C4-2B (cell line): ENCODE measurements around the gene GALNT13.

Source experiments
- H3K27ac ChIP-seq: fragments of 450-650 bp; 2 replicates; pipeline ENCODE4 v1.5.1; 2017
- ZFX ChIP-seq: fragments of 450-650 bp; IDR thresholded peaks from 2 replicates; pipeline ENCODE4 v1.6.1; 2017
- TF ChIP-seq, protein P1 (sequence below): fragments of 450-650 bp; conservative IDR thresholded peaks from 2 replicates; pipeline ENCODE4 v1.5.1; 2017; ENCODE audit warnings: mild to moderate bottlenecking

Gene GALNT13

DNA sequence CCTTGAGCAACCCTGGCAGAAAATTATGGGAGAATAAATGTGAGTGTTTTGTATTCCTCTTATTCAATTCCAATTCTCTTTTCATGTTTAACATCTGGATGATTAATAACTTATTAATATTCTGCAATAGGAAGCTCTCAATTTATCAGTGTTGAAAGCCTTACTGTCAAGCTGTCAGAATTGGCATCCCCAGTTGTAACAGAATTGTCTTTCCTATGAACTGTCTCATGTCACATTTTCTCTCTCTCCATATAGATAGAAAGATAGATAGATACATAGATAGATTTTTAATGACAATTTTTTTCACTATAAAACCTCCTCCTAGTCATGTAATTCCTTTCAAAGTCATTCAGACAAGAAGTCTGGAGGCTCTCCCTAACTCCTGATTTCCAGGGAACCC, 331.5 kb downstream of the GALNT13 start:
- TF ChIP-seq, protein P1, sequence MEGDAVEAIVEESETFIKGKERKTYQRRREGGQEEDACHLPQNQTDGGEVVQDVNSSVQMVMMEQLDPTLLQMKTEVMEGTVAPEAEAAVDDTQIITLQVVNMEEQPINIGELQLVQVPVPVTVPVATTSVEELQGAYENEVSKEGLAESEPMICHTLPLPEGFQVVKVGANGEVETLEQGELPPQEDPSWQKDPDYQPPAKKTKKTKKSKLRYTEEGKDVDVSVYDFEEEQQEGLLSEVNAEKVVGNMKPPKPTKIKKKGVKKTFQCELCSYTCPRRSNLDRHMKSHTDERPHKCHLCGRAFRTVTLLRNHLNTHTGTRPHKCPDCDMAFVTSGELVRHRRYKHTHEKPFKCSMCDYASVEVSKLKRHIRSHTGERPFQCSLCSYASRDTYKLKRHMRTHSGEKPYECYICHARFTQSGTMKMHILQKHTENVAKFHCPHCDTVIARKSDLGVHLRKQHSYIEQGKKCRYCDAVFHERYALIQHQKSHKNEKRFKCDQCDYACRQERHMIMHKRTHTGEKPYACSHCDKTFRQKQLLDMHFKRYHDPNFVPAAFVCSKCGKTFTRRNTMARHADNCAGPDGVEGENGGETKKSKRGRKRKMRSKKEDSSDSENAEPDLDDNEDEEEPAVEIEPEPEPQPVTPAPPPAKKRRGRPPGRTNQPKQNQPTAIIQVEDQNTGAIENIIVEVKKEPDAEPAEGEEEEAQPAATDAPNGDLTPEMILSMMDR, result no peak
- H3K27ac ChIP-seq, result no peak overlapping the region

DNA sequence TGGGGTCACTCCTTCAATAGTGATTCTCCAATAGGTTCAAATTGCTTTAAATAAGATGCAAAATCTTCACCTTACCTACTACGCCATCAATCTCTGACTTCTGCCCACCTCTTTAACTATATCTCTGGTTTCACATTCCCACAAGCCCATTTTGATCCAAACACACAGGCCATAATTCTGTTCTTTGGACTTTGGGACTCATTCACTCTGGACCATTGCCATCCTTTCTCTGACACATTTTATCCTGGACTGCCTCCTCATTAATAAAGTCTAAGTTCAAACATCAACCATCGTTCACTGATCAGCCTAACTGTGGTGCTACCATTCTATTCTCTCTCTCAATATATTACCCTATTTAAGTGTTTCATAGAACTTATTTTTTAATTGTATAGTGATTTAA, 332.2 kb downstream of the GALNT13 start:
- TF ChIP-seq, protein P1, result no peak
- TF ChIP-seq ZFX, result no peak
- H3K27ac ChIP-seq, result no peak overlapping the region

DNA sequence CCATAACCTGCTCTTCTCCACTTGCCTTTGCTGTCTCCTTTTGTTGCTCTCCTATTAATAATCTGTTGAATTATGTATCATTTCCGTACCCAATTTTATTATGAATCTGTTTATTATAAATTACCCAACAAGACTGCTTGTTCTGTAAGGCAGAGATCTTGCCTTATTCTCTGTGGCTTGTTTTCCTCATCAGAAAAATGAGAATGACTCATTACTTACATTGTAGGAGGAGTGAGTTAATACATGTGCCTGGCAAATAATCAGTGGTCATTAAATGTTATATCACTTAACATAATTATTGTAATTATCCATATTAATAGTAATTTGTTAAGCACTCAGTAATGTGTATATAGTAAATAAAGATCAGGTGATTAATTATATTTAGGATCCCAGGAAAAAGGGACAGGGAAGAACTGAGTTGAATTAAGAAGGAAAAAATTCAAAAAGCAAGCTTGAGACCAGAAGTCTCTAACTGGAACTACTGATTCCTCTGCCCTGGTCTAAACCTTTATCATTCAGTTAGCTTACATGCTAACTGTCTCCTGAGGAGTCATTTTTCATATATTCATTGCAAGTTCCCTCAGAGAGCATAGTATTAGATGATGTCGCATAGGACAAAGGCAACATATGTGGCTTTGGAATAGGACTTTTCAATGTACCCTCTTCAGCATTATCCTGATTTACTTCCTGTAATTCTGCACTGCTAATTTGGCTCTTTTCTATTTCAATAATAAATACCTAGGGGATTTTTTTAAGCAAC, 335.7 kb downstream of the GALNT13 start:
- no peak overlapping the region for H3K27ac ChIP-seq
- TF ChIP-seq, protein P1, result no peak
- TF ChIP-seq ZFX, result no peak

DNA sequence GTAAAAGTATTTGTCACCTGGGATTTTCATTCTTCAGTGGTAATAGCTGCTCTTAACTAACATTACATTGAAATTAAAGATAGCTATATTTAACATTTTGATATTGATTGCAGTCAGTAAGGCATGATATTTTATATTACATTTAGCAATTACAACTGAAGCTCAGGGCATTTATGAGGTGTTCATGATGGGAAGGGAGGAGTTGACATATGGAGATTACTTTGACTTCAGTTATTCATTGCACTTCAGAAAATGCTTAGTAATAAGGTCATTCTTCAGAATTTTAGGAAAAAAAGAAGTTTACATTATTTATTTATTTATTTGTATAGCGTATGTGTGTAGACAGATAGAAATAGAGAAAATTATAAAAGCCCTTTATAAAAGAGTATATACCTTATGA, 352.0 kb downstream of the GALNT13 start:
- TF ChIP-seq, protein P1, result no peak
- TF ChIP-seq ZFX, result no peak
- H3K27ac ChIP-seq, result no peak overlapping the region

DNA sequence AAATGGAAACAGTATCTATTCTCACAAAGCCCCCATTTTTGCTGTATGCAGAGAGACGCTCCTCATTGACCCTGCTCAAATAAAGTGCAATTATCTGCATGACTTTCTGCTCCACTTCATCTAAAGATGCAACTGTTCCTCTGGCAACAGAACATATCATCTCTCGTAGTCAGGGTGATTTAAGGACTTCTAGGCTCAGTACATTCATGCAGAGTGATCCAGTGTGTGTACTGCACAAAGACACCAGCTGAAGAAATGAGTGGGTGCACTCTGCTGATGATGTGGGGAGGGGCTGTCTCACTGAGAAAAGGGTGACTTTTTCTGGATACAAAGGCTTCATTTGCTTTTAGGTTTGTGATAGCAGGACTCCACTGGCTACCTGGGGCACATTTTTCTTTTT, 355.2 kb downstream of the GALNT13 start:
- H3K27ac ChIP-seq, result no peak overlapping the region
- no peak for TF ChIP-seq ZFX
- TF ChIP-seq, protein P1, result no peak

DNA sequence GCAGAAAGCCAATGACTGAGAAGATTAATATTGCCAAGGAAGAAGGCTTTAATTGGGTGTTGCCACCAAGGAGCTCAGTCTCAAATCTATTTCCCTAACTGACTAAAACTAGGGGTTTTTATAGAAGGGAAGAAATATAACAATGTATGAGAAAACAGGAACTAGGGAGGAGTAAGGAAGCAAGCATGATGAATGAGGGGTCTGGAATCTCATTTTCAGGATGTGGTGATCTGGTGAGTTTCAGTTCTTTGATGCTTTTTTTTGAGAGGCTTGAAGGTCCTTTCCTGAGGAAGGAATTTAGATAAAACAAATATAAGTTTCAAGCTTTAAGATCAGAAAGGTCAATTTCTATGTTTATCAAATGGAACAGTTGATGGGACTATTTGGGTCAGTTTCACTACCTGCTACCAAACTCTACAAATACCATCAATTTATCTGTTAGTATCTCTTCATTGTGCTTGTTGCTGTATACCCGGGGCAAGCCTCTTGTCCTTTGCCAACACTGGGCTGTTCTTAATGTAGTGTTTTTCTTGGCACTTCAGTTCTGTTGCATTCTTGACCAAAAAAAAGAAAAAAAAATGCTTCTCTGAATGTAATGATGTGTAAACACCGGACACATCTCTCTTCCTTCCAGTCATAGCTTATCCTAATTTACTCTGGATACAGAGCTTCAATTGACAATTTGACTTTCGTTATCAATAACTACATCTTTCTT, 357.0 kb downstream of the GALNT13 start:
- H3K27ac ChIP-seq, result no peak overlapping the region
- TF ChIP-seq, protein P1, result no peak
- no peak for TF ChIP-seq ZFX

DNA sequence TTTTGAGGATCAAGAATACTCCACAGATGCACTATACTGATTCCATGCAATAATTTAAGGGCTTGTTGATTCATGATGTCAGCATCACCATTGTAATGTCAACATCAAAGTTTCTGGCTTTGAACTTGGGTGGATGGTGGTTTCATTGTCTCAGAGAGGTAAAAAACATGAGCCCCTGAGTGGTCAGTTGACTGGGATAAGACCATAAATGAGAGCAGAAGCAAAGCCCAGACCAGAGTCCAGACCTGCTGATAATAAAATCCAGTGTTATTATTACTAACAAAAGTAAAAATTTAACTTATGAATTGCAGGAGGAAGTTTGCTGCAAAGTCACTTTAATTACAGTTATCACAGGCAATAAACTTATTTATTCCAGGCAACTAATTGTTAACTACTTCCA, 358.2 kb downstream of the GALNT13 start:
- no peak overlapping the region for H3K27ac ChIP-seq
- TF ChIP-seq, protein P1, result no peak
- TF ChIP-seq ZFX, result no peak
